HG03060 (cell line): ENCODE results near the gene KRT81.
"Not testable (repeated sequence)": the region's sequence is repeated elsewhere in the genome, so short reads cannot be mapped to it uniquely, and the experiment has no call there.

Experiments
- ATAC-seq: cut with Tn5 transposase; IDR thresholded peaks from one replicate; pipeline ENCODE4 v1.9.1; 2021; ENCODE audit warnings: low read depth, moderate number of reproducible peaks; ENCODE audit not compliant: unreplicated experiment

Gene KRT81

DNA sequence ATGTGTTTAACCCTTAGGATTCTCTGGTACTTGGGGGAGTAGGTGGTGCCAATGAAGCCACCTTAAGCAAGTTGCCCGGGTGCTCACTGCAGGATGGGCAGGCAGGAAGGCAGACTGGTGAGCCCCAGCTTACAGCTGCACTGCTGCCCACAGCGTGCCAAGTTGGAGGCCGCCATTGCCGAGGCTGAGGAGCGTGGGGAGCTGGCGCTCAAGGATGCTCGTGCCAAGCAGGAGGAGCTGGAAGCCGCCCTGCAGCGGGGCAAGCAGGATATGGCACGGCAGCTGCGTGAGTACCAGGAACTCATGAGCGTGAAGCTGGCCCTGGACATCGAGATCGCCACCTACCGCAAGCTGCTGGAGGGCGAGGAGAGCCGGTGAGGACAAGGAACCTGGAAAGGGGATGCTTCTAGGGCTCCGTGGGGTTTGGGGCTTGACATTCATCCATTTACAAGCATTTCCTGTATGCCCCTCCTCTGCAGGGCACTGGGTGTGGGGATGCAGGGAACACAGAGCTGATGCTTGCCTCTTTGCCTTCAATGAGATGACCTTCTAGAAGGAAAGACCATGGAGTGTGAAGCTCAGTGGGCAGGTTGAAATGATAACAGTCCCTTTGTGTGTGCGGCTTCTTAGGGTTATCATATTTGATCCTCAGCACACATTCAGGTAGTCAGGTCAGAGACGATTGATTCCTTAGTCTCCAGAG lies 45.9 kb downstream of the KRT81 start:
- ATAC-seq = no peak

DNA sequence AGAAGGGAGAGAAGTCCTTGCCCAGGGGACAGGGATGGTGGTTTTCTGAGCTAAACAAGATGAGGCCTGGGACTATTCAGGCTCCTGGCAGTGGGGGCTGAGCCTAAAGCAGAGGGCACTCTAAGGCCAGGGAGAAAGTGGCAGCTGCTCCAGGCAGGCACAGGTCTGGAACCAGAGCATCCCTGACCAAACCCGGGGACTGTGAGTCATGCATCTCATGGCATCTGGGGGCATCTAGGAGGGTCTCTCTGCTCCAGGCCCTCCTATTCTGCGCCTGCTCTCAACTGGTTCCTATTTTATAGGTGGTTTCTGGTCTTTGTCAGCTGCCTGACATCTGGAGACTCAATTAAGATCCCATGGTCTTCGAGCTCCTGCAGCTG lies 46.7 kb downstream of the KRT81 start:
- no peak for ATAC-seq

DNA sequence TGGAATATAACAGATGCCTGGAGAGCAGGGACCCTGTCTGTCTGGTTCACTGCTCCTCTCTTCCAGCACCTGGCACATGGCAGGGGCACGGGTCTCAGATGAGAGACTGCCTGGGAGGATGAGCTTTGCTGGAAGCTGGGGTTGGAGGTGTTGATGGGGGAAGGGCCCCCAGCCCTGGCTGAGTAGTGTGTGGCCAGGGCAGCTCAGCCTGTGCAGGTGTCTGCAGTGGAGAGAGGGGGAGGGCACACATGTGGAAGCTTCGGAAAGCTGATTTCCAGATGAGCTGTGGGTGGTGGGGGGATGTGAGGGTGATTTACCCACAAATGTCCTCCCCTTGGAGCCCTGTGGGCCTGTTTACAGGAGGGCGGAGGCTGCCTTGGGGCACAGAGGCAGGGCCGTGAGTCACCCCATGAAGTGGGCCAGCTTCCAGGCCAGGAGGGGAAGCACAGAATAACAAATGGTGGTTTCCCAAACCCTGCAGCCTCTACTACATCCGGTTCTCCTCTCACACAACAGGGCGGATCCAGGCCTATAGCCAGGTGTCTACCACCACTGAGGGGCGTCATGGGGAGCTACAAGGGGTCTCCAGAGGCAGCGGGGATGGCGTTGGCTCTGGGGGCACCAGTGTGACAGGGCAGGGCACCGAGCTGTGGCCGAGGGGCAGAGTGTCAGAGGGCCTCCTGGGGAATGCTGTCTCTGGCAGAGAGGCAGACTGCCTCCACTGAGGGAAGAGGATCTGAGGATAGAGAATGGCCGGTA lies 47.3 kb downstream of the KRT81 start:
- ATAC-seq = peak; percentile 91

DNA sequence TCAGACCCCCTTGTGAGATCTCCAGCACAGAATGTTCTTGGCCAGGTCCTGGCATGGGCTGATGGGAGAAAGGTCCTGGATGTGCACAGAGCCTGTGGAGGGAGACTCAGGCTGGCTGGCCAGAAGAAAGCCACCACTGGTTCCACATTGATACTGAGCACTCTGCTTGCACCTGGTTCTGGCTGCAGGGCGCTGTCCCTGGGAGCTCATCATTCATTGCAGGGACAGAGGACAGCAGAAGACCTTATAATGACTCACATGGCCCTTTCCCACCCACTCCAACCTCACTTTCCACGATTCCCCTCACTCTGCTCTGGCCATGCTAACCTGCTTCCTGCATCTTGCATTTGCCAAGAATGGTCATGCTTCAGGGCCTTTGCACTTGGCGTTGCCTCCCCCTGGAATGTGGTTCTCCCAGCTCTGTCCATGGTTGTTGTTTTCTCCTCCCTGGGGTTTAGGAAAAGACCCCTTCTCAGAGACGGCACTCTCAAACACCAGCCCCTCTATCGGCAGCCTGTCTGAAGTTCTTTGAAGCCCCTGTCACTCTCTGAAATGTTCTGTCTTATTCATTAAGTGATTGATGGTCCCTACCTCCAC lies 48.0 kb downstream of the KRT81 start:
- ATAC-seq = no peak

DNA sequence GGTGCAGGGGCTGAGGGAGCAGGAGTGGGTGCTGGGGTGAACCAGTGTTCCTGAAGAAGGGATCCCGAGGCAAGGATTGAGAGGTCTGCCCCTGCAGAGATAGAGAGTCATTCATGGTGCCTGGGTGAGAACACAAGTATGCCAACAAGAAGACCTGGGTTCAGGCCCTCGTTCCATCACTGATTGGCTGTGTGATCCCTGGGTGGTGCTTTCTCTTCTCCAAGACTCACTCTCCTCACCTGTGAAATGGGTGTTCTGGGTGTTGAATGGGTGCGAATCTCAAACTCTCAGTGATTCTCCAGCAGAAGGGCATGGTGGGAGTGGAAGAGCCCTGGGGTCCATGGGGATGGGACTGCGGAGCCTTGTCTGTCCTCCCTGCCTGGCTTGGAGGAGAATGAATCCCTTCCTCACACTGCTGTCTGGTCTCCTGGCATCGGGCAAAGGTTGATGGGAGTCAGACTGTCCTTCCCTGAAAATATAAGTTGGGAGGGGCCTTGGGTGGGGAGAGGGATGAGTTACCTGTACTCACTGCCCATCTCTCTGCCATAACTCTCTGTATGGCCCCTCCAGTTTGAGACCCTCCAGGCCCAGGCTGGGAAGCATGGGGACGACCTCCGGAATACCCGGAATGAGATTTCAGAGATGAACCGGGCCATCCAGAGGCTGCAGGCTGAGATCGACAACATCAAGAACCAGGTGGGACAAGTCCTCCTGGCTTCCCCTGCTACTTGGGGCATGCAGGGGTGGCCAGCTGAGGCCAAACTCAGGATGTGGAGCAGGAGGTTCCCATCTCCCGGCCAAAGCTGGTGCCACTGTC lies 48.7 kb downstream of the KRT81 start:
- ATAC-seq = no peak

DNA sequence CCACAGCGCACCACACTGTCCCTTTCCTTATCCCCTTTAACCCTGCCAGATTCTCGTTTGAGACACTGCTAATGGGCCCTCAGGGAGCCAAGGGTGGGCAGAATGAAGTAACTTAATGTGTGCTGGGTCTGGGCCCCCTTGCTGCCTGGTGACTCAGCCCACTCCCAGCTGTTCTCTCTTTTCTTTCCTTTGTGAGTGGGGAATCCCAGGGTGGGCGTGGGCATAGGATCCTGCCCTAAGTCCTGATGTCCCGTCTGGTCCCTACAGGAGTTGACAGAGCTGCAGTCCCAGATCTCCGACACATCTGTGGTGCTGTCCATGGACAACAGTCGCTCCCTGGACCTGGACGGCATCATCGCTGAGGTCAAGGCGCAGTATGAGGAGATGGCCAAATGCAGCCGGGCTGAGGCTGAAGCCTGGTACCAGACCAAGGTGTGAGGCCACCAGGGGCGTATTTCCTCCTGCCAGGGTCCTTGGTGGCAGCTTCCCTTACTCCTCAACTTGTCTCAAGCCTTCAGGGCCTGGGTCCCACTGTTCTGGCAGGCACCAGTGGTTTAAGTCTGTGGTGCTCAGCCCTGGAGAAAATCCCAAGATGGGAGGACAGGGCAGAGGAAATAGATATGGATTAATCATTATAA lies 50.0 kb downstream of the KRT81 start:
- ATAC-seq = no peak

DNA sequence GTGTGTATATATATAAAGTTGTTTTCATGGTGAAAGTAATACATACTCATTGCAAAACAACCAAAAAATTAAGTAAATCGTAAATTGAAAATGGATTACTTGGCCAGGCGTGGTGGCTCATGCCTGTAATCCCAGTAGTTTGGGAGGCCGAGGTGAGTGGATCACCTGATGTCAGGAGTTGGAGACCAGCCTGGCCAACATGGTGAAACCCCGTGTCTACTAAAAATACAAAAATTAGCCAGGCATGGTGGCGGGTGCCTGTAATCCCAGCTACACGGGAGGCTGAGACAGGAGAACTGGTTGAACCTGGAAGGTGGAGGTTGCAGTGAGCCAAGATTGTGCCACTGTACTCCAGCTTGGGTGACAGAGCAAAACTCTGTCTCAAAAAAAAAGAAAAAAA lies 51.1 kb downstream of the KRT81 start:
- not testable (repeated sequence) for ATAC-seq

DNA sequence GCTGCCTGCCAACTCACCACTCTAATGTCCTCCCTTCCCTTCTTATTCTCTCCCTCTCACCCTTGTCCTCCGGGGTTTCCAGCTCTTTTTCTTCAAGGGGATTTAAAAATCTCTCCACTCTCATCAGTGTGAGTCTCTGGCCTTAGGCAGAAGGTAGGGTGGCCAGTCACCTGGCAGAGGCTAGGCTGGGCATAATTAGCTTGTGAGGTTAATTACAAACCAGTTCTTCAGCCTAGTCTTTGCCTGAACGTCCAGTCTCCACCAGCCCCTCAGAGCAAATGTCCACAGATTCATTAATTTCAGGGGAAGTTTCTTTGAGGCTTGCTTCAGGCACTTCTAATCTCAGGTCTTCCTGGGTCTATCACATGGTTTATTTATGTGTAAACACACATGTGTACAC lies 51.6 kb downstream of the KRT81 start:
- ATAC-seq = no peak

DNA sequence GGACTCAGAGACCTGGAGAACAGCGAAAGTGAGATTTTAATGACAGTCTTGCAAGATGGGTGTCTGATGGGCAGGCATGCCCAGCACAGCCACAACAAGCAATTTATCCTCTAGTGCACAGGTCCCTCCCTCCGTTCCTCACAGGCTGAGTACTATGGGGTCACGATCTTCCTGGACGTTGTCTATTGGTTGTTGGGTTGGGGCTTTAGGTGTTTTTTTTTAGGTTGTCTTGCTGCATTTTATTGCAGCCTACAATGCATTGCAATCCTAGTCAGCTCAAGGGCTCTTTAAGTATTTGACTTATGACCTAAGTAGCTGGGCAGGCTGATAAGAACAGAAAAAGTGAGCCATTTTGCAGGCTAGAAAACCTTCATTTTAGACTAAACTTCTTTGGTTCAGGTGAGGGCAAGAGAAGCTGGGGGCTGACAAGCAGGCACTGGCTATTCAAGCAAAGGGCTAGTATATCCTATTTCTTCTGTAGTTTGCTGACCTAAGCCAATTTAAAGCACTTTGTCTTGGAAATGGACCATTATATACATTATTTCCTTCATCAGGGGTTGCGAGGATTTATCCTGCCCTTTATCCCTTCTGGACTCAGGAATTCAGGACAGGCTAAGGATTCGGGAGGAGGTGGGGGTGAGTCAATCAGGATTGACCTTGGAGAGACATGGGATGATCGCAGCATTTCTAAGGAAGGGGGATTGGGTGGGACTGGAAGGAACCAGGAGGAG lies 52.3 kb downstream of the KRT81 start:
- ATAC-seq = no peak

DNA sequence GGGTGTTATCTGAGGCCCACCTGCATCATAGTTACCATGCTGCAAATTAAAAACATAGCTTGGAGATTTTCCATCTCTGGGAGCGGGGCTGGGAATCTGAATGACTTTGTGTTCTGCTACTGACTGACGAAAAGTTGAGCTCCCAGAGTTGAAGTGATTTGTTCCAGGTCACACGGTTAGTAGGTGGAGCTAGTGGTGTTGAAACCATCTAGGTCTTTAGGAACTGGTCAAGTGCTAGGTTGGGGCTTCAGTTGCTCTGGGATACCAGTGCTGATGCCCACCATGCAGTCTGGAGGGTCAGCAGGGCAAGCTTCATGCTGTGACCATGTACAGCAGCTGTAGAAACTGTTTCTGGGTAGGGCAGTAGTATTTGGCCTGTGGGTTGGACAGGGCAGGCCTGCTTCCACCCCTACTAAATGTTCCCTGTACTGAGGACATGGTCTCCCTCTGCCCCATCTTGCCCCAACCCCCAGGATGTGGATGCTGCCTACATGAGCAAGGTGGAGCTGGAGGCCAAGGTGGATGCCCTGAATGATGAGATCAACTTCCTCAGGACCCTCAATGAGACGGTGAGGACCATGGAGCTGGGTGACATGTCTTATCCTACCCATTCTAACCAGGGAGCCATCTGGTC lies 53.0 kb downstream of the KRT81 start:
- no peak for ATAC-seq

DNA sequence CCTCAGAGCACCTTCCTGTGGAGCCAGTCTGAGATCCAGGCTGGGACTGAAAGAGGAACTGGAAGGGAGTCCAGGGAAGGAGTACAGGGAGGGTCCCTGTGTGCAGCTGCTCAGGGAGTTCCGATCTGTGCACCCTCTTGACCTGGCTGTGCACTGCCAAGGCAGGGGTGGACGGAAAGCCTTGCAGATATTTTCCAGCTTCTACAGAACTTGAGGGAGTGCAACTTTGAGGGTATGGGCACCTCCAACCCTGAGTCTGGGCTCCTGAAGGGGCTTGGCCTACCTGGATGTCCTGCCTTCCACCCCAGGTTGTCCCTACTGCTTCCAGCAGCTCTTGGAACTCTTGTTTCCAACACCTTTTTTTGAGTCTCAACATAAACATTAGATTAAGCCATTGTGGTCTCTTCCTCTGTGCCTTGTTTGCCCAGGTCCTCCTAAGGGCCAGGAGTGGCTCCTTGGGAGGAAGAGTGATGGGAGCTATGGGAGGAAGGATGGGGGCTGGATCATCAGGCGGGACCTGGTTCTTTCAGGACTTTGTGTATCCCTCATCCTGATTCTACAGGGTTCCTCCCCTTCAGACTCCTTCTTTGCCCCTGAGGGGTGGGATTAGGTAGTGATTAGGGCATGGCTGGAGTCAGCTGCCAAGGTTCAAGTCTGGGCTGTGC lies 54.8 kb downstream of the KRT81 start:
- no peak for ATAC-seq
